H9 (cell line): ENCODE results near the gene DDX46. TPM values are rescaled to one million over a fixed set of nuclear protein-coding genes. Genes with fewer than 3 reads are reported as not detected.

ENCODE experiments used
- DNase-seq: peaks from one replicate; pipeline ENCODE4 v3.0.0-alpha.2; 2017
- H2AFZ ChIP-seq: one replicate; pipeline ENCODE4 v1.6.1; 2013; ENCODE audit warnings: mild to moderate bottlenecking, low read length, control low read depth, moderate library complexity
- H2AK5ac ChIP-seq: 2 replicates; pipeline ENCODE4 v1.6.1; 2013; ENCODE audit warnings: low read length, control low read depth, mixed read lengths; ENCODE audit not compliant: insufficient read length
- H2BK120ac ChIP-seq: one replicate; pipeline ENCODE4 v1.6.1; 2013; ENCODE audit warnings: low read depth, mild to moderate bottlenecking, low read length, control low read depth, inconsistent platforms; ENCODE audit not compliant: poor library complexity, severe bottlenecking
- H2BK12ac ChIP-seq: 2 replicates; pipeline ENCODE4 v1.6.1; 2013; ENCODE audit warnings: low read length, control low read depth, mixed read lengths, low read depth; ENCODE audit not compliant: insufficient read length
- H2BK15ac ChIP-seq: 2 replicates; pipeline ENCODE4 v1.6.1; 2013; ENCODE audit warnings: low read depth, low read length, control low read depth
- H2BK20ac ChIP-seq: one replicate; pipeline ENCODE4 v1.6.1; 2013; ENCODE audit warnings: low read depth, mild to moderate bottlenecking, low read length, control low read depth, inconsistent platforms; ENCODE audit not compliant: poor library complexity, severe bottlenecking
- H2BK5ac ChIP-seq: 2 replicates; pipeline ENCODE4 v1.6.1; 2013; ENCODE audit warnings: low read length, control low read depth, mixed read lengths; ENCODE audit not compliant: insufficient read length
- H3K14ac ChIP-seq: 2 replicates; pipeline ENCODE4 v1.6.1; 2013; ENCODE audit warnings: low read length, control low read depth; ENCODE audit not compliant: insufficient read depth
- H3K18ac ChIP-seq: 2 replicates; pipeline ENCODE4 v1.6.1; 2013; ENCODE audit warnings: low read depth, mild to moderate bottlenecking, mixed read lengths, low read length, control low read depth; ENCODE audit not compliant: insufficient read length
- H3K23ac ChIP-seq: 2 replicates; pipeline ENCODE4 v1.6.1; 2013; ENCODE audit warnings: low read length, control low read depth, mixed read lengths, low read depth; ENCODE audit not compliant: insufficient read length
- H3K23me2 ChIP-seq: 2 replicates; pipeline ENCODE4 v1.6.1; 2013; ENCODE audit warnings: low read depth, mild to moderate bottlenecking, mixed read lengths, low read length, control low read depth; ENCODE audit not compliant: insufficient read length, poor library complexity, severe bottlenecking
- H3K27ac ChIP-seq: 2 replicates; pipeline ENCODE4 v1.5.1; 2013; ENCODE audit warnings: low read length, control low read depth, mixed read lengths, low read depth; ENCODE audit not compliant: insufficient read length
- H3K27me3 ChIP-seq: 2 replicates; pipeline ENCODE4 v1.6.1; 2013; ENCODE audit warnings: low read length, control low read depth, inconsistent platforms; ENCODE audit not compliant: insufficient read depth
- H3K4ac ChIP-seq: 2 replicates; pipeline ENCODE4 v1.6.1; 2013; ENCODE audit warnings: low read depth, mild to moderate bottlenecking, control low read depth, inconsistent platforms, low read length, moderate library complexity
- H3K4me1 ChIP-seq: 2 replicates; pipeline ENCODE4 v1.6.1; 2013; ENCODE audit warnings: low read length, control low read depth, inconsistent platforms; ENCODE audit not compliant: insufficient read depth
- H3K4me2 ChIP-seq: 2 replicates; pipeline ENCODE4 v1.6.1; 2013; ENCODE audit warnings: low read length, control low read depth, mixed read lengths; ENCODE audit not compliant: insufficient read length, insufficient read depth
- H3K56ac ChIP-seq: 2 replicates; pipeline ENCODE4 v1.6.1; 2013; ENCODE audit warnings: low read depth, mild to moderate bottlenecking, mixed read lengths, low read length, control low read depth; ENCODE audit not compliant: insufficient read length
- H3K79me1 ChIP-seq: 2 replicates; pipeline ENCODE4 v1.6.1; 2013; ENCODE audit warnings: low read depth, mild to moderate bottlenecking, moderate library complexity, low read length, control low read depth, inconsistent platforms; ENCODE audit not compliant: insufficient read depth, poor library complexity, severe bottlenecking
- H3K79me2 ChIP-seq: 2 replicates; pipeline ENCODE4 v1.6.1; 2013; ENCODE audit warnings: low read length, control low read depth, inconsistent platforms; ENCODE audit not compliant: insufficient read depth
- H3K9ac ChIP-seq: 2 replicates; pipeline ENCODE4 v1.6.1; 2013; ENCODE audit warnings: low read length, control low read depth, mixed read lengths; ENCODE audit not compliant: insufficient read length; ENCODE audit errors: extremely low read depth
- H3K9me3 ChIP-seq: one replicate; pipeline ENCODE4 v1.6.1; 2013; ENCODE audit warnings: low read depth, low read length, inconsistent platforms; ENCODE audit not compliant: control insufficient read depth
- H3T11ph ChIP-seq: one replicate; pipeline ENCODE4 v1.6.1; 2013; ENCODE audit warnings: mild to moderate bottlenecking, low read length, control low read depth, inconsistent platforms
- H4K20me1 ChIP-seq: one replicate; pipeline ENCODE4 v1.6.1; 2013; ENCODE audit not compliant: control insufficient read depth, insufficient read length, insufficient read depth
- H4K5ac ChIP-seq: 2 replicates; pipeline ENCODE4 v1.6.1; 2013; ENCODE audit warnings: low read depth, mild to moderate bottlenecking, mixed read lengths, low read length, control low read depth; ENCODE audit not compliant: insufficient read length
- H4K8ac ChIP-seq: replicated peaks from 2 replicates; pipeline ENCODE4 v1.6.1; 2013; ENCODE audit warnings: low read length, control low read depth, mixed read lengths, low read depth; ENCODE audit not compliant: insufficient read length
- H4K91ac ChIP-seq: 2 replicates; pipeline ENCODE4 v1.6.1; 2013; ENCODE audit warnings: low read depth, mild to moderate bottlenecking, moderate library complexity, mixed read lengths, low read length, control low read depth; ENCODE audit not compliant: insufficient read length
- H3K27ac Mint-ChIP-seq, 3 experiments: 2 replicates in 2 of 3; 3 replicates in 1 of 3; pipeline ENCODE4 v1.8.0; 2020 to 2021; ENCODE audit warnings: mixed read lengths in 3 of 3, mild to moderate bottlenecking in 1 of 3, moderate library complexity in 1 of 3
- H3K27me3 Mint-ChIP-seq: 2 replicates; pipeline ENCODE4 v1.8.0; 2021; ENCODE audit warnings: low read depth, mild to moderate bottlenecking, moderate library complexity, mixed read lengths
- H3K36me3 Mint-ChIP-seq, 3 experiments: 2 replicates in 2 of 3; 3 replicates in 1 of 3; pipeline ENCODE4 v1.8.0; 2020 to 2021; ENCODE audit warnings: low read depth in 3 of 3, mixed read lengths in 3 of 3; ENCODE audit not compliant: insufficient read depth in 1 of 3
- H3K4me1 Mint-ChIP-seq, 2 experiments: 2 replicates each; pipeline ENCODE4 v1.8.0; 2020; ENCODE audit warnings: mixed read lengths in 2 of 2
- H3K4me3 Mint-ChIP-seq, 2 experiments: 2 replicates in 1 of 2; 3 replicates in 1 of 2; pipeline ENCODE4 v1.8.0; 2020 to 2021; ENCODE audit warnings: mild to moderate bottlenecking in 2 of 2, mixed read lengths in 2 of 2, moderate library complexity in 1 of 2
- H3K9me3 Mint-ChIP-seq, 2 experiments: 2 replicates in 1 of 2; 3 replicates in 1 of 2; pipeline ENCODE4 v1.8.0; 2020; ENCODE audit warnings: mild to moderate bottlenecking in 2 of 2, mixed read lengths in 2 of 2, moderate library complexity in 1 of 2
- CTCF ChIP-seq: fragments of 200-600 bp; sonication (generic); conservative IDR thresholded peaks from 3 replicates; pipeline ENCODE4 v1.8.0; 2021; ENCODE audit warnings: antibody characterized with exemption, mild to moderate bottlenecking
- WGBS: extraction: QIAGEN DNeasy Blood & Tissue Kit; methylation state at CpG from one replicate; pipeline ENCODE4 v1.1.7; 2013; ENCODE audit warnings: missing lambda C conversion rate, low lambda C conversion rate, mixed read lengths; ENCODE audit not compliant: insufficient read length; ENCODE audit errors: extremely low coverage; 5-methylcytosine and 5-hydroxymethylcytosine counted together
- total RNA-seq: library from RNA; stranded (reverse); gene quantifications from 2 replicates; pipeline ENCODE4 v1.2.1, GENCODE V29; 2021

The DDX46 gene
- total RNA-seq, 1 experiment from 2014 or later, result 90.3 TPM

- H3K27ac ChIP-seq, result no peak overlapping the region
- no peak overlapping the region for H4K5ac ChIP-seq
- no peaks in the 10 kb centered on the region for H3K27me3 ChIP-seq
- no peak overlapping the region for H3K23ac ChIP-seq
- H3K4me3 Mint-ChIP-seq, result no peak overlapping the region
- no peak overlapping the region for H3K9ac ChIP-seq
- no peak overlapping the region for H2BK5ac ChIP-seq
- no CpG with 5 or more reads among the region's 10 CpGs for WGBS
- H2BK20ac ChIP-seq, result no peak overlapping the region
- no peak overlapping the region for H3T11ph ChIP-seq
- H3K18ac ChIP-seq, result no peak overlapping the region
- H3K56ac ChIP-seq, result no peak overlapping the region
- no peak overlapping the region for H2AFZ ChIP-seq
- H3K9me3 ChIP-seq, result no peaks in the 10 kb centered on the region
- no peak overlapping the region for H2BK120ac ChIP-seq
- no peaks in the 10 kb centered on the region for H3K79me1 ChIP-seq
- H3K79me2 ChIP-seq, result no peaks in the 10 kb centered on the region
- no peaks in the 10 kb centered on the region for H3K4me1 ChIP-seq
- no peak overlapping the region for H3K4ac ChIP-seq
- no peak overlapping the region for H3K27ac Mint-ChIP-seq
- H3K36me3 Mint-ChIP-seq, result peaks cover 53 to 92% (median 85%) of the 10 kb centered on the region in 3 experiments
- H2AK5ac ChIP-seq, result no peak overlapping the region
- no peak for TF ChIP-seq CTCF
- no peaks in the 10 kb centered on the region for H3K23me2 ChIP-seq
- no peaks in the 10 kb centered on the region for H3K4me1 Mint-ChIP-seq
- no peaks in the 10 kb centered on the region for H3K9me3 Mint-ChIP-seq
- H4K20me1 ChIP-seq, result no peaks in the 10 kb centered on the region
- no peak overlapping the region for H2BK15ac ChIP-seq
- no peak overlapping the region for H3K14ac ChIP-seq
- no peak overlapping the region for H4K8ac ChIP-seq
- no peak for DNase-seq
- H4K91ac ChIP-seq, result no peak overlapping the region
- no peak overlapping the region for H2BK12ac ChIP-seq
- no peaks in the 10 kb centered on the region for H3K27me3 Mint-ChIP-seq
- no peak overlapping the region for H3K4me2 ChIP-seq
Measured at GRCh38 chr5:134772461-134773125, 14.0 kb downstream of the DDX46 start.
